Mesenchymal stem cell (in vitro differentiated cells and primary cell): ENCODE results near the gene LINC00237. TPM values are rescaled to one million over a fixed set of nuclear protein-coding genes. Genes with fewer than 3 reads are reported as not detected.

Experiments
- DNase-seq: peaks from one replicate; pipeline ENCODE4 v3.0.0-alpha.2; 2013
- H2AFZ ChIP-seq: one replicate; pipeline ENCODE4 v1.6.1; 2013; ENCODE audit warnings: low read depth, mild to moderate bottlenecking, control low read depth, inconsistent platforms, low read length, moderate library complexity
- H2AK5ac ChIP-seq: 2 replicates; pipeline ENCODE4 v1.6.1; 2013; ENCODE audit warnings: low read length, moderate library complexity, mild to moderate bottlenecking, inconsistent platforms; ENCODE audit not compliant: severe bottlenecking
- H2BK120ac ChIP-seq: one replicate; pipeline ENCODE4 v1.6.1; 2013; ENCODE audit warnings: low read depth, mild to moderate bottlenecking, inconsistent platforms, low read length, moderate library complexity
- H2BK12ac ChIP-seq, 2 experiments: one replicate each; pipeline ENCODE4 v1.6.1; 2013; ENCODE audit warnings: inconsistent platforms in 2 of 2, low read length in 2 of 2, mild to moderate bottlenecking in 2 of 2, moderate library complexity in 2 of 2, control low read depth in 1 of 2
- H2BK15ac ChIP-seq: one replicate; pipeline ENCODE4 v1.6.1; 2013; ENCODE audit warnings: mild to moderate bottlenecking, low read depth, inconsistent platforms; ENCODE audit not compliant: poor library complexity, severe bottlenecking
- H2BK5ac ChIP-seq: 2 replicates; pipeline ENCODE4 v1.6.1; 2013; ENCODE audit warnings: low read depth, mild to moderate bottlenecking, low read length, control low read depth, inconsistent platforms; ENCODE audit not compliant: poor library complexity, severe bottlenecking
- H3K14ac ChIP-seq, 2 experiments: one replicate each; pipeline ENCODE4 v1.6.1; 2013; ENCODE audit warnings: inconsistent platforms in 2 of 2, low read length in 2 of 2, control low read depth in 1 of 2, mild to moderate bottlenecking in 1 of 2, moderate library complexity in 1 of 2
- H3K18ac ChIP-seq, 2 experiments: one replicate each; pipeline ENCODE4 v1.6.1; 2013; ENCODE audit warnings: inconsistent platforms in 2 of 2, low read length in 2 of 2, control low read depth in 1 of 2, low read depth in 1 of 2, mild to moderate bottlenecking in 1 of 2
- H3K23ac ChIP-seq, 2 experiments: one replicate each; pipeline ENCODE4 v1.6.1; 2013; ENCODE audit warnings: inconsistent platforms in 2 of 2, low read length in 2 of 2, mild to moderate bottlenecking in 2 of 2, moderate library complexity in 2 of 2, control low read depth in 1 of 2
- H3K27ac ChIP-seq: 2 replicates; pipeline ENCODE4 v1.5.1; 2013; ENCODE audit warnings: mild to moderate bottlenecking, moderate library complexity, low read length, control low read depth, inconsistent platforms; ENCODE audit not compliant: poor library complexity, severe bottlenecking
- H3K27me3 ChIP-seq, 2 experiments: 2 replicates each; pipeline versions ENCODE4 v1.6.1 to v1.7.0; 2013; ENCODE audit warnings: low read length in 2 of 2, mild to moderate bottlenecking in 2 of 2, moderate library complexity in 2 of 2, control low read depth in 1 of 2, inconsistent platforms in 1 of 2; ENCODE audit not compliant: control insufficient read depth in 1 of 2, insufficient read depth in 1 of 2
- H3K36me3 ChIP-seq, 2 experiments: 2 replicates each; pipeline versions ENCODE4 v1.6.1 to v1.7.0; 2013; ENCODE audit warnings: low read length in 2 of 2, control low read depth in 1 of 2, inconsistent platforms in 1 of 2, low read depth in 1 of 2, mild to moderate bottlenecking in 1 of 2; ENCODE audit not compliant: insufficient read depth in 2 of 2, control insufficient read depth in 1 of 2
- H3K4ac ChIP-seq, 2 experiments: one replicate each; pipeline ENCODE4 v1.6.1; 2013; ENCODE audit warnings: inconsistent platforms in 2 of 2, low read length in 2 of 2, mild to moderate bottlenecking in 2 of 2, moderate library complexity in 2 of 2, control low read depth in 1 of 2, low read depth in 1 of 2
- H3K4me1 ChIP-seq: 2 replicates; pipeline ENCODE4 v1.6.1; 2013; ENCODE audit warnings: low read depth, low read length, control low read depth; ENCODE audit not compliant: control insufficient read depth, insufficient read depth
- H3K4me2 ChIP-seq: 2 replicates; pipeline ENCODE4 v1.6.1; 2013; ENCODE audit warnings: low read length, mild to moderate bottlenecking, inconsistent platforms; ENCODE audit not compliant: poor library complexity, severe bottlenecking
- H3K4me3 ChIP-seq, 2 experiments: 2 replicates each; pipeline versions ENCODE4 v1.5.1 to v1.7.0; 2013; ENCODE audit warnings: low read length in 2 of 2, mild to moderate bottlenecking in 2 of 2, control low read depth in 1 of 2, low read depth in 1 of 2; ENCODE audit not compliant: insufficient read depth in 1 of 2
- H3K79me1 ChIP-seq: replicated peaks from 2 replicates; pipeline ENCODE4 v1.6.1; 2013; ENCODE audit warnings: mild to moderate bottlenecking, control low read depth, low read length, inconsistent platforms; ENCODE audit not compliant: poor library complexity, severe bottlenecking
- H3K9ac ChIP-seq: 2 replicates; pipeline ENCODE4 v1.7.0; 2013; ENCODE audit warnings: mild to moderate bottlenecking, low read length, moderate library complexity
- H3K9me3 ChIP-seq: 2 replicates; pipeline ENCODE4 v1.7.0; 2013; ENCODE audit warnings: mild to moderate bottlenecking, low read length; ENCODE audit not compliant: control insufficient read depth
- H4K8ac ChIP-seq: one replicate; pipeline ENCODE4 v1.6.1; 2013; ENCODE audit warnings: inconsistent platforms, mild to moderate bottlenecking, low read length, moderate library complexity
- H4K91ac ChIP-seq: one replicate; pipeline ENCODE4 v1.6.1; 2013; ENCODE audit warnings: mild to moderate bottlenecking, low read length, inconsistent platforms
- WGBS: methylation state at CpG from one replicate; pipeline ENCODE4 v1.1.7; 2013; ENCODE audit warnings: mixed read lengths; 5-methylcytosine and 5-hydroxymethylcytosine counted together
- small RNA-seq: library from polyadenylated mRNA; stranded (forward); fragments of <200 nt; extraction: miRNeasy Mini kit (QIAGEN cat#:217004); gene quantifications from one replicate; pipeline ENCODE3, GENCODE V24; 2013; ENCODE audit warnings: low read depth

Gene LINC00237

DNA sequence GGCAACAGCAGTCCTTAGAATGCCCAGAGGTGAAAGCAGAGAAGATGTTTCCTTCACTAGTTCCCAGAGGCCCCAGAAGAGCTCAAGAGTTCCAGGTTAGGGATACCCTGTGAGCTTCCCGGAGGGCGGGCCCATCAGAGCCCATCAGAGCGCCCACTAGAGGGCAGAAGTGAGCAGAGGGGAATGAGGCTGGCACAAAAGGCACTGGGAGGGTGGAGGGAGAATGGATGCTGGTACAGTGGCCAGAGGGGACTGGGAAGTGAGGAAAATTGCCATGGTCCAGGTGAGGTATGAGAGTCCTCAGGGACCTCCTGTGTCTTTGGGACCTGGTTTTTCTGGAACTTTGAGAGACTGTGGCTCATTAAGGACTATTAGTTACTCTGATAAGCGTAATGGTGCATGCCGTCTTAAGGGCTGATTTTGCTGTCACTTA is 57.3 kb downstream of the LINC00237 start:
- H3K18ac ChIP-seq = no peak overlapping the region
- H2AFZ ChIP-seq = no peak overlapping the region
- no peak overlapping the region for H3K23ac ChIP-seq
- no peak overlapping the region for H3K4me3 ChIP-seq
- no peak overlapping the region for H2BK120ac ChIP-seq
- H3K27me3 ChIP-seq = peaks cover 0 to 11% of the 10 kb centered on the region in 2 experiments
- H3K9me3 ChIP-seq = no peaks in the 10 kb centered on the region
- DNase-seq = no peak
- H2BK12ac ChIP-seq = no peak overlapping the region
- H3K9ac ChIP-seq = no peak overlapping the region
- H3K27ac ChIP-seq = no peak overlapping the region
- no peak overlapping the region for H2BK15ac ChIP-seq
- no peak overlapping the region for H2BK5ac ChIP-seq
- H3K36me3 ChIP-seq = no peaks in the 10 kb centered on the region
- peaks cover 1% of the 10 kb centered on the region for H3K4me1 ChIP-seq
- H3K14ac ChIP-seq = no peak overlapping the region
- no peak overlapping the region for H4K8ac ChIP-seq
- WGBS = 17% methylated on average over 3 of the region's 5 CpGs
- H3K4ac ChIP-seq = no peak overlapping the region
- no peak overlapping the region for H3K4me2 ChIP-seq
- H4K91ac ChIP-seq = no peak overlapping the region
- H3K79me1 ChIP-seq = no peaks in the 10 kb centered on the region
- H2AK5ac ChIP-seq = no peak overlapping the region

DNA sequence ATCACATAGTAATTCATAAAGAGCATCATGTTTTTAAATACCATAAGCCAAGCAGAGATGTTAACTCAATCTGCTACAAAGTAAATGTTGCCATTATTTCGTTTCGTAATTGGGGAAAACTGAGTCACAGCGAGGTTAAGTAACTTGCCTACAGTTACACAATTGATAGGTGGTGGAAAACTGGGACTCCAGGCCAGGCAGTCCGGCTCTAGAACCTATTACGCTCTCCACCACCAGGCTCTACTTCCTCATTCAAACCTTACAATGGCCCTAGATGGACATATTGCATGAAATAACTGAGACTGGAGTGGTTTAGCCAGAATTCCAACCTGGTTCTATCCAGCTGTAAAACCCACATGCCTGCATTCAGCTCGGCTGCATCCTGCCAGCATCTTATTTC is 58.2 kb downstream of the LINC00237 start:
- DNase-seq = no peak
- Histone ChIP-seq H3K27ac (no peak overlapping the region), H3K18ac (no peak overlapping the region), H4K91ac (no peak overlapping the region), H2BK5ac (no peak overlapping the region), H4K8ac (no peak overlapping the region), H3K27me3 (peaks cover 0 to 10% of the 10 kb centered on the region in 2 experiments), H3K9me3 (no peaks in the 10 kb centered on the region), H3K9ac (no peak overlapping the region), H3K4me2 (no peak overlapping the region), H3K79me1 (no peaks in the 10 kb centered on the region), H2AFZ (no peak overlapping the region), H2BK15ac (no peak overlapping the region), H3K4me1 (peaks cover 1% of the 10 kb centered on the region), H3K4ac (no peak overlapping the region), H2BK120ac (no peak overlapping the region), H3K4me3 (no peak overlapping the region), H3K14ac (no peak overlapping the region), H2BK12ac (no peak overlapping the region), H3K36me3 (no peaks in the 10 kb centered on the region), H2AK5ac (no peak overlapping the region), H3K23ac (no peak overlapping the region)
- 73% methylated on average over 6 of the region's 6 CpGs for WGBS

DNA sequence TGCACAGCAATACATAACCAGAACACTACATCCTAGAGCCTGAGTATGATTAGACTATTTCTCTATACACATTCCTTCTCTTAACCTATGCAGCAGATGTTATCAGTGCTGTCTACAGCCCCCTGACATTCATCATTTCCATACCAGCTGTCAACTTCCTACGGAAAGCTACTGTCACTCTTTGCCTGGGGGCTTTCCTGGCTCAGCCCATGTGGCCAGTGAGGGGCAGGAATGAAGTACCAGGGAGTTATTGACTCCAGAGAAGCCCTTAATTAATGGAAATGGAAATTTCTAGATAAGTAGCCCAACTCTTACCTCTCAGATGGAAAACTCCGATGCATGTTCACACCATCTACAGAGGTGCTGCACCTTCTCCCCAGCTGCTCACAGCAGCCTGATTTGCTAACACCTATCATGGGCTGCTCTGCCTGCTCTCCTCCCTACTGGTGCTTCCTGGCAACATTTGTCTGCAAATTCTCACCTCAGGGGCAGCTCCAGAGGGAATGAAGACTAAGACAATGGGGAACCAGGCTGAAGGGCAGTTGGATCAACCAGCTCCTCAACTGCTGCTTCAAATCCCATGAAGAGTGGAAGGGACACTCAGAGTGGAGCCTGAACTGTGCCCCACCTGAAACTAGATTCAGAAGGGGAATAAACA is 59.6 kb downstream of the LINC00237 start:
- Histone ChIP-seq H2AFZ (no peak overlapping the region), H2BK15ac (no peak overlapping the region), H3K27me3 (peaks cover 0 to 4% of the 10 kb centered on the region in 2 experiments), H3K23ac (no peak overlapping the region), H3K9me3 (no peaks in the 10 kb centered on the region), H3K14ac (no peak overlapping the region), H3K79me1 (no peaks in the 10 kb centered on the region), H2BK12ac (no peak overlapping the region), H3K9ac (no peak overlapping the region), H3K27ac (no peak overlapping the region), H4K8ac (no peak overlapping the region), H3K4ac (no peak overlapping the region), H2BK5ac (no peak overlapping the region), H2BK120ac (no peak overlapping the region), H3K36me3 (no peaks in the 10 kb centered on the region), H3K4me2 (no peak overlapping the region), H3K18ac (no peak overlapping the region), H4K91ac (no peak overlapping the region), H2AK5ac (no peak overlapping the region), H3K4me1 (peaks cover 1% of the 10 kb centered on the region), H3K4me3 (no peak overlapping the region)
- WGBS = 13% methylated on average over 1 of the region's 2 CpGs
- DNase-seq = no peak

Small RNA genes within 50 kb of the gene (small RNA-seq; reads per million reads assigned to genes)
- gene RNA5SP477 = not detected
